GM12878 (cell line): ENCODE results near the gene GYPC. TPM values are rescaled to one million over a fixed set of nuclear protein-coding genes. Genes with fewer than 3 reads are reported as not detected.

ENCODE experiments used
- CTCF ChIP-seq, 3 experiments: IDR thresholded peaks in 2 of 3; conservative IDR thresholded peaks in 1 of 3; 2 replicates each; pipeline ENCODE4 v1.5.1; 2011; ENCODE audit warnings: low read depth in 3 of 3, low read length in 3 of 3, mild to moderate bottlenecking in 3 of 3, control low read depth in 2 of 3, moderate library complexity in 2 of 3, inconsistent platforms in 1 of 3, mixed read lengths in 1 of 3; ENCODE audit not compliant: control insufficient read depth in 2 of 3, insufficient read depth in 1 of 3; ENCODE audit errors: extremely low read depth in 1 of 3
- CUX1 ChIP-seq: IDR thresholded peaks from 2 replicates; pipeline ENCODE4 v1.6.1; 2012; ENCODE audit warnings: improper control_type of control experiment, low read depth, low read length; ENCODE audit not compliant: insufficient replicate concordance
- EGR1 ChIP-seq, 2 experiments: IDR thresholded peaks; 1 replicate in 1 of 2; 2 replicates in 1 of 2; pipeline ENCODE4 v1.6.1; 2011 to 2012; ENCODE audit warnings: low read depth in 2 of 2, low read length in 2 of 2, borderline replicate concordance in 1 of 2, mild to moderate bottlenecking in 1 of 2, moderate library complexity in 1 of 2
- GABPA ChIP-seq: IDR thresholded peaks from 2 replicates; pipeline ENCODE4 v1.6.1; 2014; ENCODE audit warnings: antibody characterized with exemption, low read depth, mild to moderate bottlenecking, inconsistent platforms
- MTA2 ChIP-seq: fragments of 450-650 bp; IDR thresholded peaks from 2 replicates; pipeline ENCODE4 v1.6.1; 2016; ENCODE audit warnings: low read depth, mild to moderate bottlenecking, moderate library complexity
- NR2F1 ChIP-seq: fragments of 450-650 bp; conservative IDR thresholded peaks from 2 replicates; pipeline ENCODE4 v1.6.1; 2017; ENCODE audit warnings: mild to moderate bottlenecking
- POLR2A ChIP-seq: IDR thresholded peaks from 2 replicates; pipeline ENCODE4 v1.6.1; 2011; ENCODE audit warnings: low read depth, mild to moderate bottlenecking, low read length
- SREBF1 ChIP-seq: IDR thresholded peaks from 2 replicates; pipeline ENCODE4 v1.6.1; 2012; ENCODE audit warnings: mild to moderate bottlenecking, low read length
- polyA plus RNA-seq, 11 experiments: library from polyadenylated mRNA; depleted of rRNA in 4 of 11; unstranded in 6 of 11; stranded (reverse) in 5 of 11; fragments of >200 nt; fragmentation: Nextera tagmentation in 4 of 11; fragmentation: Illumina TruSeq in 1 of 11; extraction: Ambion mirVana in 4 of 11; extraction: Trizol in 1 of 11; gene quantifications; 1 replicate in 1 of 11; 2 replicates in 10 of 11; pipeline versions ENCODE4 v1.2.1 to v1.2.3, GENCODE V29; 2011 to 2016; ENCODE audit warnings: inconsistent platforms in 2 of 11, missing spikeins in 2 of 11, low read depth in 1 of 11
- total RNA-seq, 4 experiments: library from RNA; depleted of rRNA in 3 of 4; stranded (reverse); fragments of >200 nt in 3 of 4; fragmentation: Illumina TruSeq in 1 of 4; extraction: Trizol in 1 of 4; gene quantifications; 2 replicates each; pipeline versions ENCODE4 v1.2.1 to v1.2.3, GENCODE V29; 2013 to 2021
- TF ChIP-seq, protein P1 (sequence below): fragments of 450-650 bp; IDR thresholded peaks from 2 replicates; pipeline ENCODE4 v1.6.1; 2017; ENCODE audit warnings: mild to moderate bottlenecking, moderate library complexity
- TF ChIP-seq, protein P2 (sequence below): IDR thresholded peaks from 2 replicates; pipeline ENCODE4 v1.6.1; 2011; ENCODE audit warnings: borderline replicate concordance, low read depth, mild to moderate bottlenecking, moderate library complexity, mixed read lengths, low read length; ENCODE audit not compliant: insufficient read depth; ENCODE audit errors: extremely low read length
- TF ChIP-seq, protein P3 (sequence below): fragments of 450-650 bp; IDR thresholded peaks from 2 replicates; pipeline ENCODE4 v1.6.1; 2016; ENCODE audit warnings: mild to moderate bottlenecking

The GYPC gene
- total and polyA plus RNA-seq, 10 of the 15 experiments (the other 5 are each of a cell fraction or from before 2014, with no cell fraction given), result 26.2 to 150 (median 81.4) TPM

GRCh38 chr2:126658905-126659561 is 3.1 kb downstream of the GYPC start (continued):
- TF ChIP-seq, protein P1, sequence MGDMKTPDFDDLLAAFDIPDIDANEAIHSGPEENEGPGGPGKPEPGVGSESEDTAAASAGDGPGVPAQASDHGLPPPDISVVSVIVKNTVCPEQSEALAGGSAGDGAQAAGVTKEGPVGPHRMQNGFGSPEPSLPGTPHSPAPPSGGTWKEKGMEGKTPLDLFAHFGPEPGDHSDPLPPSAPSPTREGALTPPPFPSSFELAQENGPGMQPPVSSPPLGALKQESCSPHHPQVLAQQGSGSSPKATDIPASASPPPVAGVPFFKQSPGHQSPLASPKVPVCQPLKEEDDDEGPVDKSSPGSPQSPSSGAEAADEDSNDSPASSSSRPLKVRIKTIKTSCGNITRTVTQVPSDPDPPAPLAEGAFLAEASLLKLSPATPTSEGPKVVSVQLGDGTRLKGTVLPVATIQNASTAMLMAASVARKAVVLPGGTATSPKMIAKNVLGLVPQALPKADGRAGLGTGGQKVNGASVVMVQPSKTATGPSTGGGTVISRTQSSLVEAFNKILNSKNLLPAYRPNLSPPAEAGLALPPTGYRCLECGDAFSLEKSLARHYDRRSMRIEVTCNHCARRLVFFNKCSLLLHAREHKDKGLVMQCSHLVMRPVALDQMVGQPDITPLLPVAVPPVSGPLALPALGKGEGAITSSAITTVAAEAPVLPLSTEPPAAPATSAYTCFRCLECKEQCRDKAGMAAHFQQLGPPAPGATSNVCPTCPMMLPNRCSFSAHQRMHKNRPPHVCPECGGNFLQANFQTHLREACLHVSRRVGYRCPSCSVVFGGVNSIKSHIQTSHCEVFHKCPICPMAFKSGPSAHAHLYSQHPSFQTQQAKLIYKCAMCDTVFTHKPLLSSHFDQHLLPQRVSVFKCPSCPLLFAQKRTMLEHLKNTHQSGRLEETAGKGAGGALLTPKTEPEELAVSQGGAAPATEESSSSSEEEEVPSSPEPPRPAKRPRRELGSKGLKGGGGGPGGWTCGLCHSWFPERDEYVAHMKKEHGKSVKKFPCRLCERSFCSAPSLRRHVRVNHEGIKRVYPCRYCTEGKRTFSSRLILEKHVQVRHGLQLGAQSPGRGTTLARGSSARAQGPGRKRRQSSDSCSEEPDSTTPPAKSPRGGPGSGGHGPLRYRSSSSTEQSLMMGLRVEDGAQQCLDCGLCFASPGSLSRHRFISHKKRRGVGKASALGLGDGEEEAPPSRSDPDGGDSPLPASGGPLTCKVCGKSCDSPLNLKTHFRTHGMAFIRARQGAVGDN, result peak; percentile 90
- TF ChIP-seq CTCF (IDR thresholded peaks at IDR 0.05 in 2 of 3, conservative IDR thresholded peaks at IDR 0.05 in 1 of 3; ENCODE audit: control insufficient read depth in 2 of 3, extremely low read depth in 1 of 3, insufficient read depth in 1 of 3, low read depth in 3 of 3, low read length in 3 of 3), result peak in 1 of 3 experiments; percentile 38; a peak in 1 of 6 replicates
- TF ChIP-seq MTA2, result peak; percentile 46; the same call in 1 of the 2 replicates
- 0 out of 2 replicates have a peak, but pooled peaks have one; percentile 51 for TF ChIP-seq GABPA
- peak; percentile 68 for TF ChIP-seq POLR2A
- TF ChIP-seq, protein P2, sequence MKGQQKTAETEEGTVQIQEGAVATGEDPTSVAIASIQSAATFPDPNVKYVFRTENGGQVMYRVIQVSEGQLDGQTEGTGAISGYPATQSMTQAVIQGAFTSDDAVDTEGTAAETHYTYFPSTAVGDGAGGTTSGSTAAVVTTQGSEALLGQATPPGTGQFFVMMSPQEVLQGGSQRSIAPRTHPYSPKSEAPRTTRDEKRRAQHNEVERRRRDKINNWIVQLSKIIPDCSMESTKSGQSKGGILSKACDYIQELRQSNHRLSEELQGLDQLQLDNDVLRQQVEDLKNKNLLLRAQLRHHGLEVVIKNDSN, result peak; percentile 67
- TF ChIP-seq EGR1 (IDR thresholded peaks at IDR 0.05; ENCODE audit: borderline replicate concordance in 1 of 2, low read depth in 2 of 2, low read length in 2 of 2), result peak in 1 of 2 experiments; percentile 75; a peak in 2 of 3 replicates
- TF ChIP-seq CUX1, result peak; percentile 40
- TF ChIP-seq SREBF1, result no peak
- TF ChIP-seq, protein P3, sequence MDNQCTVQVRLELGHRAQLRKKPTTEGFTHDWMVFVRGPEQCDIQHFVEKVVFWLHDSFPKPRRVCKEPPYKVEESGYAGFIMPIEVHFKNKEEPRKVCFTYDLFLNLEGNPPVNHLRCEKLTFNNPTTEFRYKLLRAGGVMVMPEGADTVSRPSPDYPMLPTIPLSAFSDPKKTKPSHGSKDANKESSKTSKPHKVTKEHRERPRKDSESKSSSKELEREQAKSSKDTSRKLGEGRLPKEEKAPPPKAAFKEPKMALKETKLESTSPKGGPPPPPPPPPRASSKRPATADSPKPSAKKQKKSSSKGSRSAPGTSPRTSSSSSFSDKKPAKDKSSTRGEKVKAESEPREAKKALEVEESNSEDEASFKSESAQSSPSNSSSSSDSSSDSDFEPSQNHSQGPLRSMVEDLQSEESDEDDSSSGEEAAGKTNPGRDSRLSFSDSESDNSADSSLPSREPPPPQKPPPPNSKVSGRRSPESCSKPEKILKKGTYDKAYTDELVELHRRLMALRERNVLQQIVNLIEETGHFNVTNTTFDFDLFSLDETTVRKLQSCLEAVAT, result peak; percentile 37; the same call in 1 of the 2 replicates
- peak; percentile 34; the same call in 1 of the 2 replicates for TF ChIP-seq NR2F1
